H1 (cell line): ENCODE data around the gene ITIH4. TPM values are rescaled to one million over a fixed set of nuclear protein-coding genes. Genes with fewer than 3 reads are reported as not detected.

Source experiments
- CTCF ChIA-PET: fragments of 300-600 bp; sonication (Branson Sonifier 250); formaldehyde crosslinking; loops from one replicate; lab custom pipeline; 2021; ENCODE audit not compliant: partially characterized antibody; lab: Charles Lee
- POLR2A ChIA-PET: fragments of 300-600 bp; sonication (Branson Sonifier 250); formaldehyde crosslinking; loops from one replicate; lab custom pipeline; 2021; ENCODE audit warnings: inconsistent platforms; ENCODE audit not compliant: partially characterized antibody; lab: Charles Lee
- DNase-seq, 2 experiments: peaks; one replicate each; pipeline versions ENCODE4 v3.0.0 to v3.0.0-alpha.2; 2010 to 2022; ENCODE audit warnings: low spot score in 2 of 2, low read depth in 1 of 2, mixed read lengths in 1 of 2
- FAIRE-seq: peaks from 2 replicates; lab custom pipeline; 2011; peaks lifted over from hg19 to GRCh38; lab: Jason Lieb, UNC
- H2AFZ ChIP-seq: 2 replicates; pipeline ENCODE4 v1.8.1; 2012; ENCODE audit warnings: low read length, inconsistent platforms
- H2AK5ac ChIP-seq: 2 replicates; pipeline ENCODE4 v1.6.1; 2013; ENCODE audit warnings: low read depth, low read length
- H2BK120ac ChIP-seq: replicated peaks from 2 replicates; pipeline ENCODE3; 2013; ENCODE audit warnings: low read depth, low read length, inconsistent platforms
- H2BK12ac ChIP-seq: 2 replicates; pipeline ENCODE4 v1.6.1; 2013; ENCODE audit warnings: low read depth, low read length
- H2BK15ac ChIP-seq: 2 replicates; pipeline ENCODE4 v1.6.1; 2013; ENCODE audit warnings: low read length
- H2BK20ac ChIP-seq: 2 replicates; pipeline ENCODE4 v1.6.1; 2013; ENCODE audit warnings: low read length
- H2BK5ac ChIP-seq: 2 replicates; pipeline ENCODE4 v1.6.1; 2013; ENCODE audit warnings: low read depth, low read length
- H3K14ac ChIP-seq: 2 replicates; pipeline ENCODE4 v1.6.1; 2013; ENCODE audit warnings: inconsistent platforms; ENCODE audit not compliant: insufficient read length
- H3K18ac ChIP-seq: 2 replicates; pipeline ENCODE4 v1.6.1; 2013; ENCODE audit warnings: low read length; ENCODE audit errors: extremely low read depth
- H3K23ac ChIP-seq: 2 replicates; pipeline ENCODE4 v1.6.1; 2013; ENCODE audit warnings: inconsistent platforms; ENCODE audit not compliant: insufficient read length
- H3K23me2 ChIP-seq: 2 replicates; pipeline ENCODE4 v1.6.1; 2013; ENCODE audit warnings: low read depth, low read length
- H3K27ac ChIP-seq: 2 replicates; pipeline ENCODE4 v1.6.1; 2011; ENCODE audit warnings: low read depth, low read length, inconsistent platforms
- H3K27me3 ChIP-seq, 4 experiments: replicated peaks in 1 of 4; 1 replicate in 1 of 4; 2 replicates in 3 of 4; pipeline versions ENCODE4 v1.6.1 to v1.8.1; 2011 to 2013; ENCODE audit warnings: low read length in 3 of 4, mild to moderate bottlenecking in 3 of 4, inconsistent platforms in 2 of 4, mixed read lengths in 2 of 4, moderate library complexity in 1 of 4; ENCODE audit not compliant: control insufficient read depth in 3 of 4, insufficient read depth in 3 of 4; ENCODE audit errors: extremely low read depth in 1 of 4
- H3K36me3 ChIP-seq, 4 experiments: 2 replicates each; pipeline versions ENCODE4 v1.6.1 to v1.8.1; 2011 to 2013; ENCODE audit warnings: mild to moderate bottlenecking in 4 of 4, low read length in 3 of 4, moderate library complexity in 2 of 4, control low read depth in 1 of 4, inconsistent platforms in 1 of 4; ENCODE audit not compliant: insufficient read depth in 4 of 4, control insufficient read depth in 2 of 4
- H3K4ac ChIP-seq: replicated peaks from 2 replicates; pipeline ENCODE3; 2013; ENCODE audit warnings: low read length, low read depth, mixed read lengths, inconsistent platforms; ENCODE audit not compliant: insufficient read length
- H3K4me1 ChIP-seq, 4 experiments: replicated peaks in 1 of 4; 1 replicate in 1 of 4; 2 replicates in 3 of 4; pipeline versions ENCODE4 v1.6.1 to v1.8.1; 2011 to 2013; ENCODE audit warnings: low read length in 3 of 4, inconsistent platforms in 2 of 4, mixed read lengths in 1 of 4; ENCODE audit not compliant: insufficient read depth in 4 of 4, control insufficient read depth in 3 of 4
- H3K4me2 ChIP-seq, 2 experiments: 2 replicates each; pipeline versions ENCODE4 v1.6.1 to v1.8.1; 2011 to 2013; ENCODE audit warnings: low read depth in 2 of 2, low read length in 2 of 2, control low read depth in 1 of 2, inconsistent platforms in 1 of 2, mild to moderate bottlenecking in 1 of 2; ENCODE audit not compliant: insufficient read depth in 1 of 2
- H3K4me3 ChIP-seq, 4 experiments: fragments of 200-600, 300-600 bp in 1 of 4; sonication (generic), shearing (Covaris generic), sonication (Bioruptor Twin) in 1 of 4; 2 replicates each; pipeline versions ENCODE4 v1.5.1 to v1.8.1; 2011 to 2016; ENCODE audit warnings: low read length in 4 of 4, low read depth in 3 of 4, control low read depth in 2 of 4, inconsistent platforms in 2 of 4, mild to moderate bottlenecking in 2 of 4, mixed read lengths in 1 of 4, moderate library complexity in 1 of 4; ENCODE audit not compliant: insufficient read depth in 2 of 4; ENCODE audit errors: extremely low read depth in 1 of 4
- H3K56ac ChIP-seq: replicated peaks from 2 replicates; pipeline ENCODE3; 2013; ENCODE audit warnings: low read depth, mild to moderate bottlenecking, mixed read lengths, low read length, inconsistent platforms; ENCODE audit not compliant: insufficient read length
- H3K79me1 ChIP-seq: 2 replicates; pipeline ENCODE4 v1.6.1; 2013; ENCODE audit warnings: low read depth, low read length, control low read depth
- H3K79me2 ChIP-seq, 2 experiments: 2 replicates each; pipeline versions ENCODE4 v1.6.1 to v1.8.1; 2012 to 2013; ENCODE audit warnings: low read length in 2 of 2, mild to moderate bottlenecking in 2 of 2, inconsistent platforms in 1 of 2; ENCODE audit not compliant: insufficient read depth in 2 of 2, control insufficient read depth in 1 of 2
- H3K9ac ChIP-seq, 4 experiments: replicated peaks in 1 of 4; 1 replicate in 1 of 4; 2 replicates in 3 of 4; pipeline versions ENCODE4 v1.6.1 to v1.8.1; 2011 to 2013; ENCODE audit warnings: low read depth in 3 of 4, low read length in 3 of 4, control low read depth in 2 of 4, mild to moderate bottlenecking in 2 of 4, moderate library complexity in 2 of 4, inconsistent platforms in 1 of 4; ENCODE audit errors: extremely low read depth in 1 of 4
- H3K9me3 ChIP-seq, 2 experiments: 2 replicates each; pipeline versions ENCODE4 v1.6.1 to v1.8.1; 2012 to 2013; ENCODE audit warnings: mild to moderate bottlenecking in 2 of 2, moderate library complexity in 2 of 2, control low read depth in 1 of 2, inconsistent platforms in 1 of 2, low read depth in 1 of 2, low read length in 1 of 2, mixed read lengths in 1 of 2; ENCODE audit not compliant: insufficient read depth in 2 of 2
- H4K20me1 ChIP-seq, 2 experiments: replicated peaks in 1 of 2; 2 replicates each; pipeline versions ENCODE3 to v1.8.1; 2011 to 2013; ENCODE audit warnings: inconsistent platforms in 2 of 2, low read length in 2 of 2, mild to moderate bottlenecking in 1 of 2; ENCODE audit not compliant: insufficient read depth in 2 of 2, control insufficient read depth in 1 of 2
- H4K5ac ChIP-seq: 2 replicates; pipeline ENCODE4 v1.6.1; 2013; ENCODE audit warnings: low read length, low read depth, mixed read lengths, inconsistent platforms; ENCODE audit not compliant: insufficient read length
- H4K8ac ChIP-seq: 2 replicates; pipeline ENCODE4 v1.8.0; 2013; ENCODE audit warnings: mild to moderate bottlenecking, moderate library complexity, low read length, inconsistent platforms; ENCODE audit not compliant: insufficient read depth; ENCODE audit errors: extremely low read depth
- H4K91ac ChIP-seq: replicated peaks from 2 replicates; pipeline ENCODE3; 2013; ENCODE audit warnings: low read length, mixed read lengths, inconsistent platforms; ENCODE audit not compliant: insufficient read length
- CREB1 ChIP-seq: IDR thresholded peaks from 2 replicates; pipeline ENCODE4 v1.6.1; 2012; ENCODE audit warnings: inconsistent platforms
- WGBS, 2 experiments: shearing (Covaris generic) in 1 of 2; methylation state at CpG; one replicate each; pipeline versions ENCODE4 v1.1.6 to v1.1.7; 2013 to 2015; ENCODE audit warnings: low lambda C conversion rate in 2 of 2, mixed read lengths in 2 of 2, inconsistent platforms in 1 of 2, low coverage in 1 of 2, missing lambda C conversion rate in 1 of 2; ENCODE audit not compliant: insufficient replicate concordance in 2 of 2, insufficient coverage in 1 of 2, insufficient read length in 1 of 2; ENCODE audit errors: extremely low coverage in 1 of 2, missing lambda C conversion rate in 1 of 2; 5-methylcytosine and 5-hydroxymethylcytosine counted together
- polyA plus RNA-seq, 7 experiments: library from polyadenylated mRNA; depleted of rRNA in 3 of 7; stranded (reverse) in 5 of 7; unstranded in 2 of 7; fragments of >200 nt in 5 of 7; fragments of 200-250 nt in 2 of 7; gene quantifications; 1 replicate in 5 of 7; 2 replicates in 1 of 7; 4 replicates in 1 of 7; pipeline versions ENCODE4 v1.2.1 to v1.2.3, GENCODE V29; 2011 to 2013; ENCODE audit warnings: missing spikeins in 2 of 7, mixed read lengths in 2 of 7
- total RNA-seq: library from RNA; stranded (reverse); fragmentation: NEBNext Ultra II Directional; extraction: Animal tissue kit (Norgen Biotek cat#: 25700); gene quantifications from 2 replicates; pipeline ENCODE4 v1.2.1, GENCODE V29; 2021

The ITIH4 gene
- total and polyA plus RNA-seq, 2 of the 8 experiments (the other 6 are each of a cell fraction or from before 2014, with no cell fraction given), result 3.4 to 3.7 TPM

- Histone ChIP-seq H3K9me3 (no peaks in the 10 kb centered on the region), H2BK120ac (no peak overlapping the region), H4K8ac (no peak overlapping the region), H4K91ac (no peak overlapping the region), H3K4ac (no peak overlapping the region), H3K14ac (no peak overlapping the region), H3K23me2 (no peaks in the 10 kb centered on the region), H3K79me1 (peaks cover 6% of the 10 kb centered on the region), H2AFZ (no peak overlapping the region), H3K4me3 (no peak overlapping the region), H2BK5ac (no peak overlapping the region), H3K9ac (no peak overlapping the region), H3K18ac (no peak overlapping the region), H3K27me3 (no peaks in the 10 kb centered on the region), H3K4me2 (no peak overlapping the region), H4K20me1 (peaks cover 0 to 9% of the 10 kb centered on the region in 2 experiments), H2BK15ac (no peak overlapping the region), H3K27ac (no peak overlapping the region), H2BK12ac (no peak overlapping the region), H3K23ac (no peak overlapping the region), H3K36me3 (no peaks in the 10 kb centered on the region), H3K56ac (no peak overlapping the region), H2BK20ac (no peak overlapping the region), H3K4me1 (peaks cover 0 to 9% (median 3%) of the 10 kb centered on the region in 4 experiments; a peak in 5 of 7 replicates), H2AK5ac (no peak overlapping the region), H3K79me2 (peaks cover 0 to 17% of the 10 kb centered on the region in 2 experiments; a peak in 2 of 4 replicates), H4K5ac (no peak overlapping the region)
- FAIRE-seq (no peak), DNase-seq (no peak)
- no peak for TF ChIP-seq CREB1
- WGBS, 2 experiments, result 96% methylated on average over 3 of the region's 3 CpGs; no CpG with 5 or more reads in 1 of the 2 experiments
- CTCF ChIA-PET, result interaction anchor here (0.9 kb wide), 2 partner anchors 26 to 38 kb away, joined by 3 to 4 read pairs; no protein-coding TSS in a partner anchor
- POLR2A ChIA-PET, result no interaction called here
Measured at GRCh38 chr3:52877085-52877484, 46.6 kb upstream of the ITIH4 start.
